Mesothelial cell of epicardium (in vitro differentiated cells): Measurements from ENCODE around the gene KCNH5. TPM values are rescaled to one million over a fixed set of nuclear protein-coding genes. Genes with fewer than 3 reads are reported as not detected.

Experiments
- DNase-seq, 2 experiments: peaks; one replicate each; pipeline ENCODE4 v3.0.0; 2021; ENCODE audit warnings: low spot score in 2 of 2; ENCODE audit not compliant: unreplicated experiment in 2 of 2
- H3K27ac Mint-ChIP-seq: 2 replicates; pipeline ENCODE4 v1.8.0; 2021; ENCODE audit warnings: mixed read lengths
- H3K27me3 Mint-ChIP-seq: 2 replicates; pipeline ENCODE4 v1.8.0; 2021; ENCODE audit warnings: low read depth, mixed read lengths
- H3K36me3 Mint-ChIP-seq: 2 replicates; pipeline ENCODE4 v1.8.0; 2021; ENCODE audit warnings: mixed read lengths
- H3K4me1 Mint-ChIP-seq: 2 replicates; pipeline ENCODE4 v1.8.0; 2021; ENCODE audit warnings: mixed read lengths
- H3K4me3 Mint-ChIP-seq: 2 replicates; pipeline ENCODE4 v1.8.0; 2021; ENCODE audit warnings: mild to moderate bottlenecking, moderate library complexity, mixed read lengths
- H3K9me3 Mint-ChIP-seq: 2 replicates; pipeline ENCODE4 v1.8.0; 2021; ENCODE audit warnings: mixed read lengths
- total RNA-seq: library from RNA; stranded (reverse); gene quantifications from 3 replicates; pipeline ENCODE4 v1.2.1, GENCODE V29; 2021
- TF ChIP-seq, protein P1 (sequence below): fragments of 200-600 bp; sonication (generic); IDR thresholded peaks from one replicate; pipeline ENCODE4 v1.5.0; 2021; ENCODE audit warnings: antibody characterized with exemption; ENCODE audit not compliant: unreplicated experiment

KCNH5 gene
- total RNA-seq, 1 donor from 2014 or later = 2.5 TPM

DNA sequence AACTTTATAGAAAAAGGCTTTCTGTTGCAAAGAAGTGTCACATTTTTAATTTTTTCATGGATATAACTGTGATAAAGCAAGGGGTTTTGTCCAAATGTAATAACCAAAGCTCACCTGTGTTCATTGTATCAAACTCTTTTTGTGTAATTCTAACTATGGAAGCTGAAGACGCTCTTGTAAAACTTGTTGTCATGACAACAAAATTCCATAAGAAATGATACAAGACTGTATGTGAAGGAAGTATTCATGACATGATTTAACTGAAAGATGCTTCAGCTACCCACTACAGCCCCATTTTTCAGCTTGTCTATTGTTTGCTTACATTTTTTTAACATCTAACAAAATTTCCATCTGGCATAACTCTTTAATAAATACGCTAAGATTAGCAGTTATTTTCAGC, 360.9 kb downstream of the KCNH5 start:
- H3K9me3 Mint-ChIP-seq = peaks cover 22% of the 10 kb centered on the region
- TF ChIP-seq, protein P1, sequence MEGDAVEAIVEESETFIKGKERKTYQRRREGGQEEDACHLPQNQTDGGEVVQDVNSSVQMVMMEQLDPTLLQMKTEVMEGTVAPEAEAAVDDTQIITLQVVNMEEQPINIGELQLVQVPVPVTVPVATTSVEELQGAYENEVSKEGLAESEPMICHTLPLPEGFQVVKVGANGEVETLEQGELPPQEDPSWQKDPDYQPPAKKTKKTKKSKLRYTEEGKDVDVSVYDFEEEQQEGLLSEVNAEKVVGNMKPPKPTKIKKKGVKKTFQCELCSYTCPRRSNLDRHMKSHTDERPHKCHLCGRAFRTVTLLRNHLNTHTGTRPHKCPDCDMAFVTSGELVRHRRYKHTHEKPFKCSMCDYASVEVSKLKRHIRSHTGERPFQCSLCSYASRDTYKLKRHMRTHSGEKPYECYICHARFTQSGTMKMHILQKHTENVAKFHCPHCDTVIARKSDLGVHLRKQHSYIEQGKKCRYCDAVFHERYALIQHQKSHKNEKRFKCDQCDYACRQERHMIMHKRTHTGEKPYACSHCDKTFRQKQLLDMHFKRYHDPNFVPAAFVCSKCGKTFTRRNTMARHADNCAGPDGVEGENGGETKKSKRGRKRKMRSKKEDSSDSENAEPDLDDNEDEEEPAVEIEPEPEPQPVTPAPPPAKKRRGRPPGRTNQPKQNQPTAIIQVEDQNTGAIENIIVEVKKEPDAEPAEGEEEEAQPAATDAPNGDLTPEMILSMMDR = no peak
- H3K4me1 Mint-ChIP-seq = peaks cover 3% of the 10 kb centered on the region
- H3K27ac Mint-ChIP-seq = no peak overlapping the region
- H3K4me3 Mint-ChIP-seq = no peak overlapping the region
- H3K27me3 Mint-ChIP-seq = no peaks in the 10 kb centered on the region
- no peak for DNase-seq
- H3K36me3 Mint-ChIP-seq = no peaks in the 10 kb centered on the region

DNA sequence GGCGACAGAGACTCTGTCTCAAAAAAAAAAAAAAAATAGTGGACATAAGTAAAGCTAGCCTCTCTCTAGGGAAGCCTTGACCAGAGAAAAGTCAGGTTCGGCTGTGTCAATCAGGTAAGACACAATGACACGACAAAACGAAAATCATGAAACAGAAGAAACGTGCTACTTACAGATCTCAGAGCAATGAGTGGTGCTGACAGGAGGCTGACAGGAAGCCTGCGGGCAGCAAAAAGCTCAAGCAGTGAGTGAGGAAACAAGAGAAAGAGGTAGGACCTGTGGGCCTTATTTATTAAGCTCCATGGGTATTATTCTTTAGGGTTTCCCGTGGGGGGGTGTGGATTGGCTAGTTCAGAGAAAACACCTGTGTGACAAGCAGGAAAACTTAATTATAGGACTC, 363.1 kb downstream of the KCNH5 start:
- Mint-ChIP-seq H3K4me3 (no peak overlapping the region), H3K9me3 (peaks cover 4% of the 10 kb centered on the region), H3K4me1 (peaks cover 3% of the 10 kb centered on the region), H3K36me3 (no peaks in the 10 kb centered on the region), H3K27me3 (no peaks in the 10 kb centered on the region), H3K27ac (no peak overlapping the region)
- no peak for DNase-seq
- TF ChIP-seq, protein P1 = no peak

DNA sequence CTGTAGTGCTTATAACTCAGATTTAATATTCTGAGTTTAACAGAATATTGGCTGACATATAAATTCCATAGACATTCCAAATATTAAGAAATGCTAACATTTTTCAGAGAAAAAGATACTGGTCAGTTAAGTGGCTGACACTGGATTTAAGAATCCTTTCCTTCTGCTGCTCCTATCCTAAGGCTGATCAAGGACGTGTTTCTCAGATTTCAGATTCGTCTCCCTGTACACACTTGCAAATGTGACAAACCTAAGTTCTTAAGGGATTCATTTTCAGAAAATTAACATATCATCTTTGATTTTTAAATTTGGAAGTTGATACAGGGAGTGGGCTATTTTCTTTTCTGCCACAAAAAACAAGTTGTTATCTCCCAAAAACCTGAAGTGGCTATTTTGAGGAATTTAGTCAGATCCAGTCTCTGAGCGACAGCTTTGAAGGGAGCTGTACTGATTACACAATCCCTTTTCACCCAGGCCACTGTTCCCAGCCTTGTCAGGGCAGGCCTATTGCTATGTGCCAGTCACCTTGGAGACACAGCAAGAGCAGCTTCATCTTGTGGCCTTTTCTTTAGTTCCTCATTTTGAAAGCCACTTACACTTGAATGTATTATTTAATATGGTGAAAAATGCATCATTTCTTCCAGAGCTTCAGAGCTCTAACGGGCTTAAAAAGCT, 370.6 kb downstream of the KCNH5 start:
- no peak overlapping the region for H3K4me3 Mint-ChIP-seq
- peaks cover 2% of the 10 kb centered on the region for H3K27me3 Mint-ChIP-seq
- TF ChIP-seq, protein P1 = no peak
- no peak overlapping the region for H3K27ac Mint-ChIP-seq
- H3K9me3 Mint-ChIP-seq = no peaks in the 10 kb centered on the region
- peaks cover 2% of the 10 kb centered on the region for H3K4me1 Mint-ChIP-seq
- no peaks in the 10 kb centered on the region for H3K36me3 Mint-ChIP-seq
- no peak for DNase-seq

DNA sequence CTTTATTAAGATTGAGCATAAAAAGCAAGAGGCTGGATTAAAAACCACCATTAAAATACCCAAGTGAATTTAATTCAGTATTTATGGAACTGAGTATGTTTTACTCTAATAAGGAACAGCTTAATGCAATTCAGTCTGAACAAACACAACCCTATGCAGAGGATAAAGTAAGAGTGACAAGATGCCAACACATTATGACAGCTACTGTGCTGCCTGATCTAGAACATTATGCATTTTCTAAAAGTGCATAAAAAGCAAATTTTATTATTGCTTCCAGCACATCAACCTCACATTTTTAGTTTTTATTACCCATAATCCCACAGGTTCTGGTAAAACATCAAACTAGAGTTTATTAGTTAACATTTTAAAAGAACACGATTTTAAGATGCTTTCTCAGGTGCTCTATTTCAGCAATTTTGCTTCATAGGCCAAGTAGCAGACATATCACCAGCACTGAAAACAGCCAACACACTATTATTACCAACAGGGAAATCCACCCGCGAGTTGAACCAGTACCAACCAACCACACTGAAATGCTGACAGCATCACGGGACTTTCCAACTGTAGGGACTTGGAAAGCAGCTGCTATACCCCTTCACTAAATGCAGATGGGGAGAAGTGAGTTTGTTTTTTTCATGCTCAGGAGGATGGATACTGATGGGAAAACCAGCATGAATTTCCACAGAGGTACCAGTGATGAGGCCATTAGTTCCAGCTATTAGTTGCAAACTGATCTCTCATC, 372.1 kb downstream of the KCNH5 start:
- Mint-ChIP-seq H3K4me1 (peaks cover 3% of the 10 kb centered on the region), H3K4me3 (no peak overlapping the region), H3K27me3 (peaks cover 3% of the 10 kb centered on the region), H3K9me3 (no peaks in the 10 kb centered on the region), H3K36me3 (no peaks in the 10 kb centered on the region), H3K27ac (no peak overlapping the region)
- no peak for DNase-seq
- TF ChIP-seq, protein P1 = no peak

DNA sequence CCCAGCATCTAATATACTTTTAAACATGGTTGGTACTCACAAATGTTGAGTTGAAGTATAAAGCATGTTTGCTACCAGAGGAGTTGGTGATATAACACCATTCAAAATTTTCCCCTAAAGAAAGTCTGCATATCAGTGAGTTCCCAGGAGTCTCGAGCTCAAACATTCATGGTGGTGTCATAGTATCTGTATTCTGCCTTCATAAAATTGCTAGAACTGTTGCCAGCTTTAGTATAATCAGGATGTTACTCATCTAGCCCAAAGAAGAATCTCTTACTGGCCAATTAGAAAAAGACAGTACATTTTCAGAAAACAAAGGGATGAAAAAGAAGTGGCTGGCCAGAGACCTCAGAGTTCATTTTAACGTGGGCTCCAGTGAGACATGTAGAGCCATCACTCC, 374.7 kb downstream of the KCNH5 start:
- Mint-ChIP-seq H3K36me3 (no peaks in the 10 kb centered on the region), H3K4me1 (peaks cover 7% of the 10 kb centered on the region), H3K27ac (no peak overlapping the region), H3K27me3 (peaks cover 3% of the 10 kb centered on the region), H3K9me3 (no peaks in the 10 kb centered on the region), H3K4me3 (no peak overlapping the region)
- DNase-seq = no peak
- TF ChIP-seq, protein P1 = no peak
